Measurements from ENCODE around the gene SLC5A7. TPM values are rescaled to one million over a fixed set of nuclear protein-coding genes. Genes with fewer than 3 reads are reported as not detected.

SLC5A7 gene
- total and polyA plus RNA-seq, 2 donors: 0.05 TPM

- Histone ChIP-seq H3K36me3 (ENCODE audit: control insufficient read depth in 2 of 2, insufficient read depth in 2 of 2, low read length in 1 of 2) (no peaks in the 10 kb centered on the region), H3K27me3 (ENCODE audit: control insufficient read depth in 2 of 2, insufficient read depth in 1 of 2, low read length in 1 of 2) (no peaks in the 10 kb centered on the region), H3K4me1 (ENCODE audit: control insufficient read depth in 2 of 2, insufficient read depth in 2 of 2, low read length in 2 of 2) (no peaks in the 10 kb centered on the region), H3K27ac (ENCODE audit: low read depth in 1 of 2, low read length in 1 of 2) (no peak overlapping the region), H3K9me3 (ENCODE audit: control insufficient read depth in 2 of 2, insufficient read depth in 1 of 2, low read length in 1 of 2) (no peaks in the 10 kb centered on the region), H3K4me3 (ENCODE audit: low read length in 2 of 2) (no peak overlapping the region)
- DNase-seq (ENCODE audit: low read depth in 6 of 9, low spot score in 9 of 9): no peak
- 86% methylated on average over 2 of the region's 2 CpGs for WGBS
Measured at GRCh38 chr2:108010912-108011591, 24.7 kb downstream of the SLC5A7 start.

GRCh38 chr2:108013305-108013704 is 27.0 kb downstream of the SLC5A7 start:
- no peak overlapping the region for H3K4me3 ChIP-seq (ENCODE audit: low read length in 2 of 2)
- H3K36me3 ChIP-seq (ENCODE audit: control insufficient read depth in 2 of 2, insufficient read depth in 2 of 2, low read length in 1 of 2): no peaks in the 10 kb centered on the region
- no peak overlapping the region for H3K27ac ChIP-seq (ENCODE audit: low read depth in 1 of 2, low read length in 1 of 2)
- H3K4me1 ChIP-seq (ENCODE audit: control insufficient read depth in 2 of 2, insufficient read depth in 2 of 2, low read length in 2 of 2): no peaks in the 10 kb centered on the region
- no peaks in the 10 kb centered on the region for H3K27me3 ChIP-seq (ENCODE audit: control insufficient read depth in 2 of 2, insufficient read depth in 1 of 2, low read length in 1 of 2)
- 95% methylated on average over 1 of the region's 1 CpG for WGBS
- no peak for DNase-seq (ENCODE audit: low read depth in 6 of 9, low spot score in 9 of 9)
- H3K9me3 ChIP-seq (ENCODE audit: control insufficient read depth in 2 of 2, insufficient read depth in 1 of 2, low read length in 1 of 2): no peaks in the 10 kb centered on the region

- no peak overlapping the region for H3K4me3 ChIP-seq (ENCODE audit: low read length in 2 of 2)
- H3K36me3 ChIP-seq (ENCODE audit: control insufficient read depth in 2 of 2, insufficient read depth in 2 of 2, low read length in 1 of 2): no peaks in the 10 kb centered on the region
- H3K9me3 ChIP-seq (ENCODE audit: control insufficient read depth in 2 of 2, insufficient read depth in 1 of 2, low read length in 1 of 2): no peaks in the 10 kb centered on the region
- no peak overlapping the region for H3K27ac ChIP-seq (ENCODE audit: low read depth in 1 of 2, low read length in 1 of 2)
- H3K4me1 ChIP-seq (ENCODE audit: control insufficient read depth in 2 of 2, insufficient read depth in 2 of 2, low read length in 2 of 2): no peaks in the 10 kb centered on the region
- DNase-seq (ENCODE audit: low read depth in 6 of 9, low spot score in 9 of 9): no peak
- no peaks in the 10 kb centered on the region for H3K27me3 ChIP-seq (ENCODE audit: control insufficient read depth in 2 of 2, insufficient read depth in 1 of 2, low read length in 1 of 2)
Measured at GRCh38 chr2:108022628-108023027, 36.3 kb downstream of the SLC5A7 start.

GRCh38 chr2:108023776-108024175 is 37.5 kb downstream of the SLC5A7 start:
- no peaks in the 10 kb centered on the region for H3K27me3 ChIP-seq (ENCODE audit: control insufficient read depth in 2 of 2, insufficient read depth in 1 of 2, low read length in 1 of 2)
- WGBS: 91% methylated on average over 4 of the region's 4 CpGs
- no peaks in the 10 kb centered on the region for H3K9me3 ChIP-seq (ENCODE audit: control insufficient read depth in 2 of 2, insufficient read depth in 1 of 2, low read length in 1 of 2)
- H3K4me3 ChIP-seq (ENCODE audit: low read length in 2 of 2): no peak overlapping the region
- H3K4me1 ChIP-seq (ENCODE audit: control insufficient read depth in 2 of 2, insufficient read depth in 2 of 2, low read length in 2 of 2): no peaks in the 10 kb centered on the region
- no peaks in the 10 kb centered on the region for H3K36me3 ChIP-seq (ENCODE audit: control insufficient read depth in 2 of 2, insufficient read depth in 2 of 2, low read length in 1 of 2)
- H3K27ac ChIP-seq (ENCODE audit: low read depth in 1 of 2, low read length in 1 of 2): no peak overlapping the region
- DNase-seq (ENCODE audit: low read depth in 6 of 9, low spot score in 9 of 9): no peak

GRCh38 chr2:108026092-108026794 is 39.9 kb downstream of the SLC5A7 start:
- H3K4me1 ChIP-seq (ENCODE audit: control insufficient read depth in 2 of 2, insufficient read depth in 2 of 2, low read length in 2 of 2): no peaks in the 10 kb centered on the region
- no peaks in the 10 kb centered on the region for H3K36me3 ChIP-seq (ENCODE audit: control insufficient read depth in 2 of 2, insufficient read depth in 2 of 2, low read length in 1 of 2)
- H3K9me3 ChIP-seq (ENCODE audit: control insufficient read depth in 2 of 2, insufficient read depth in 1 of 2, low read length in 1 of 2): no peaks in the 10 kb centered on the region
- no peak for DNase-seq (ENCODE audit: low read depth in 6 of 9, low spot score in 9 of 9)
- no peaks in the 10 kb centered on the region for H3K27me3 ChIP-seq (ENCODE audit: control insufficient read depth in 2 of 2, insufficient read depth in 1 of 2, low read length in 1 of 2)
- no peak overlapping the region for H3K4me3 ChIP-seq (ENCODE audit: low read length in 2 of 2)
- no peak overlapping the region for H3K27ac ChIP-seq (ENCODE audit: low read depth in 1 of 2, low read length in 1 of 2)
- 96% methylated on average over 1 of the region's 1 CpG for WGBS

GRCh38 chr2:108029496-108029895 is 43.2 kb downstream of the SLC5A7 start:
- Histone ChIP-seq H3K4me3 (ENCODE audit: low read length in 2 of 2) (no peak overlapping the region), H3K27ac (ENCODE audit: low read depth in 1 of 2, low read length in 1 of 2) (no peak overlapping the region), H3K4me1 (ENCODE audit: control insufficient read depth in 2 of 2, insufficient read depth in 2 of 2, low read length in 2 of 2) (no peaks in the 10 kb centered on the region), H3K36me3 (ENCODE audit: control insufficient read depth in 2 of 2, insufficient read depth in 2 of 2, low read length in 1 of 2) (no peaks in the 10 kb centered on the region), H3K27me3 (ENCODE audit: control insufficient read depth in 2 of 2, insufficient read depth in 1 of 2, low read length in 1 of 2) (no peaks in the 10 kb centered on the region), H3K9me3 (ENCODE audit: control insufficient read depth in 2 of 2, insufficient read depth in 1 of 2, low read length in 1 of 2) (peaks cover 0 to 4% of the 10 kb centered on the region in 2 donors)
- DNase-seq (ENCODE audit: low read depth in 6 of 9, low spot score in 9 of 9): no peak
- 97% methylated on average over 2 of the region's 2 CpGs for WGBS

GRCh38 chr2:108029912-108030311 is 43.6 kb downstream of the SLC5A7 start:
- Histone ChIP-seq H3K9me3 (ENCODE audit: control insufficient read depth in 2 of 2, insufficient read depth in 1 of 2, low read length in 1 of 2) (peaks cover 0 to 4% of the 10 kb centered on the region in 2 donors), H3K36me3 (ENCODE audit: control insufficient read depth in 2 of 2, insufficient read depth in 2 of 2, low read length in 1 of 2) (no peaks in the 10 kb centered on the region), H3K4me1 (ENCODE audit: control insufficient read depth in 2 of 2, insufficient read depth in 2 of 2, low read length in 2 of 2) (no peaks in the 10 kb centered on the region), H3K27me3 (ENCODE audit: control insufficient read depth in 2 of 2, insufficient read depth in 1 of 2, low read length in 1 of 2) (no peaks in the 10 kb centered on the region), H3K27ac (ENCODE audit: low read depth in 1 of 2, low read length in 1 of 2) (no peak overlapping the region), H3K4me3 (ENCODE audit: low read length in 2 of 2) (no peak overlapping the region)
- no peak for DNase-seq (ENCODE audit: low read depth in 6 of 9, low spot score in 9 of 9)
- WGBS: 95% methylated on average over 2 of the region's 2 CpGs

GRCh38 chr2:108031471-108031941 is 45.2 kb downstream of the SLC5A7 start:
- Histone ChIP-seq H3K4me1 (ENCODE audit: control insufficient read depth in 2 of 2, insufficient read depth in 2 of 2, low read length in 2 of 2) (no peaks in the 10 kb centered on the region), H3K27ac (ENCODE audit: low read depth in 1 of 2, low read length in 1 of 2) (no peak overlapping the region), H3K36me3 (ENCODE audit: control insufficient read depth in 2 of 2, insufficient read depth in 2 of 2, low read length in 1 of 2) (no peaks in the 10 kb centered on the region), H3K4me3 (ENCODE audit: low read length in 2 of 2) (no peak overlapping the region), H3K27me3 (ENCODE audit: control insufficient read depth in 2 of 2, insufficient read depth in 1 of 2, low read length in 1 of 2) (no peaks in the 10 kb centered on the region), H3K9me3 (ENCODE audit: control insufficient read depth in 2 of 2, insufficient read depth in 1 of 2, low read length in 1 of 2) (peaks cover 0 to 4% of the 10 kb centered on the region in 2 donors)
- no peak for DNase-seq (ENCODE audit: low read depth in 6 of 9, low spot score in 9 of 9)
- 97% methylated on average over 23 of the region's 23 CpGs for WGBS

- Histone ChIP-seq H3K27ac (ENCODE audit: low read depth in 1 of 2, low read length in 1 of 2) (no peak overlapping the region), H3K9me3 (ENCODE audit: control insufficient read depth in 2 of 2, insufficient read depth in 1 of 2, low read length in 1 of 2) (peaks cover 0 to 4% of the 10 kb centered on the region in 2 donors), H3K4me1 (ENCODE audit: control insufficient read depth in 2 of 2, insufficient read depth in 2 of 2, low read length in 2 of 2) (no peaks in the 10 kb centered on the region), H3K4me3 (ENCODE audit: low read length in 2 of 2) (no peak overlapping the region), H3K27me3 (ENCODE audit: control insufficient read depth in 2 of 2, insufficient read depth in 1 of 2, low read length in 1 of 2) (no peaks in the 10 kb centered on the region), H3K36me3 (ENCODE audit: control insufficient read depth in 2 of 2, insufficient read depth in 2 of 2, low read length in 1 of 2) (no peaks in the 10 kb centered on the region)
- no peak for DNase-seq (ENCODE audit: low read depth in 6 of 9, low spot score in 9 of 9)
Measured at GRCh38 chr2:108034843-108035242, 48.5 kb downstream of the SLC5A7 start.
